Stimulated activated CD8-positive, alpha-beta memory T cell treated with anti-CD3 and anti-CD28 coated beads, Interleukin-12 subunit alpha, Interleukin-12 subunit beta, amount 100 ng/mL, for 24 hours (primary cell): ENCODE data around the gene SEMA6C.
A peak's percentile ranks its signal among the peaks of the same experiment; 100 is the strongest.
"Not testable (repeated sequence)": the region's sequence is repeated elsewhere in the genome, so short reads cannot be mapped to it uniquely, and the experiment has no call there.

Source experiments
- DNase-seq: peaks from one replicate; pipeline ENCODE4 v3.0.0-alpha.2; 2020; ENCODE audit errors: extremely low read depth

SEMA6C gene

DNA sequence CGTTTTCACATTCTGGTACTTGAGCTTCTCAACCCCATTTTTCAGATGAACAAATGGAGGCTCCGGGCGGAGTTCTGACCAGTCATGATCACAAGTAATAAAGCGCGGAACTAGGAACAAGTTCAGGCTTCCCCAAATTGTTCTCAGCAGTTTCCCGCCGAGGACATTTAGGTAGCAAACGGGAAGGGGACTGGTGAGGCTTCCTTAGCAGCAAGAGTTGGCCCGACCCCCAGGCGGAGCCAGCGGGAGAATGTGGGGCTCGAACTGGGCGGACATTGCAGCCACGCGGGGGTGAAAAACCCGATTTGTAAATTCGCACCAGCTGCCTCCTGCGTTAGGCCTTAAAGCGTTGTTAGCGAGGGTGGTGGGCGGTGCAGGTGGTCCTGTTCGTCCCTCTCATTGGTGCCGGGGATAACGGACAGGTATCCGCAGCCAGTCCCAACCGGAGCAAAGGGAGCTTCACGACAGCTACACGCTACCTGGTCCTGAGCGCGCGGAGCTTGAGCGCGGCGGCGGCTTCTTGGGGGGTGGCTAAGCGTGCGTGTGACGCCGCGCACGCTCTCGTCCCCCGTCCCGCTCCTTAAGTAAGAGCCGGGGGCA lies 15.3 kb downstream of the SEMA6C start:
- DNase-seq: peak; percentile 59

DNA sequence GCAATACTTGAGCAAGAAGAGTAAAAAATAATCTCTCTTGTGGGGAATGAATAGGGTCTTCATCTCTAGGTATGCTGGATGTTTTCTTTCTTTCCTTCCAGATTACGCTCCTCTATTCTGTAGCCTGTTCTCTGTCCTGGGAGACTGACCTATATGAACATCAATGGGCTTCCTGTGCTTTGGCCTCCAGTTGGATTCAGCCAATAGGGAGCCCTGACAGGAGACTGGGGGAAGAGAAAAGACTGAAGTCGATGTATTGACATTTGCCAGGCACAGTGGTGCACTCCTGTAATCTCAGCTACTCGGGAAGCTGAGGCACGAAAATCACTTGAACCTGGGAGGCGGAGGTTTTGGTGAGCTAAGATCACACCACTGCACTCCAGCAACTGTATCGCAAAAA lies 17.6 kb downstream of the SEMA6C start:
- no peak for DNase-seq

DNA sequence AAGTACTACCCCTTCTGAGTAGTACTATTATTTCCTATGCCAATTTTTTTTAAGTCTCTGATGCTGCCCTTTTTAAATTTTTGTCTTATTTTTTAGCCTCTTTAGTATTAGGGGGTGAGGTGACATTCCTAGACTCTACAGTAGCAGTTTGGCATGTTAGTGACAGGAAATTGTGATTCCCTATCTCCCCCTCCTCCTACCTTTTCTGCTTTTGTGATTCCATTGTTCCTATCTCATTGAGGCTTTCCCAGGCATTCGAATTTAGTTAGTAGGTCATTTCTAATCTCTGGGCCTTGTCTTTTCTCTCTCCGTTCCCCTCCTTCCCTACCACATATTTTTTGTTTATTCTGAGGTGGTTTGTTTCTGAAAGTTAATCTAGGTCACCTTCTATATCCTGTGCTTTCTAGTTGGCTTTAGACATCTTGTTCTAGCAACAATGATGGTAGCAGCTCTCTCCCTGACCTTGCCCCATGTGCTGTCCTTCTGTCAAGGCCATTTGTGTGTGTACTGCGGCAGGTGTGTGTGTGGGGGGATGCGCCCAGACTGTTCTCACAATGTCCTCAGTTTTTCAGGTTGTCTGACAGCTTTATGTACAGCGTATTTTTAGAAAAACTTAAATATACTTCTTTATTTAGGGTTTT lies 21.5 kb downstream of the SEMA6C start:
- no peak for DNase-seq

DNA sequence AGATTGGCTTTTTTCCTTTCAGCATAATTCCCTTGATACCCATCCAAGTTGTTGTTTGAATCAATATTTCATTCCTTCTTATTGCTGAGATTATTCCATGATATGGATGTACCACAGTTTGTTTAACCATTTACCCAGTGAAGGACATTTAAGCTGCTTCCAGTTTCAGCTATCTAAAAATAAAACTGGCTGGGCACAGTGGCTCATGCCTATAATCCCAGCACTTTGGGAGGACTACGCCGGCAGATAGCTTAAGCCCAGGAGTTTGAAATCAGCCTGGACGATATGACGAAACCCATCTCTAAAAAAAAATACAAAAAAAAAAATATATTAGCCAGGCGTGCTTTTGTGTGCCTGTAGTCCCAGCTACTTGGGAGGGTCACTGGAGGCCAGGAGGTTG lies 32.6 kb downstream of the SEMA6C start:
- no peak for DNase-seq

DNA sequence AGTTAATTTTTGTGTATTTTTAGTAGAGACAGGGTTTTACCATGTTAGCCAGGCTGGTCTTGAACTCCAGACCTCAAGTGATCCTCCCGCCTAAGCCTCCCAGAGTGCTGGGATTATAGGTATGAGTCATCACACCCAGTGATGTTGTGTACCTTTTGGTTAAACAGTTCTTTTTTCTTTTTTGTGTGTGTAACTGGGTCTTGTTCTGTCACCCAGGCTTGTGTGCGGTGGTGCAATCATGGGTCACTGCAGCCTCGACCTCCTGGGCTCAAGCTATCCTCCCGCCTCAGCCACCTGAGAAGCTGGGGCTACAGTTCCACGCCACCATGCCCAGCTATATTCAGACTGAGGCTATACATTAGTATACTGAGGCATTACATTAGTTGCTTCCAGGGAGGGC lies 38.1 kb downstream of the SEMA6C start:
- no peak for DNase-seq

DNA sequence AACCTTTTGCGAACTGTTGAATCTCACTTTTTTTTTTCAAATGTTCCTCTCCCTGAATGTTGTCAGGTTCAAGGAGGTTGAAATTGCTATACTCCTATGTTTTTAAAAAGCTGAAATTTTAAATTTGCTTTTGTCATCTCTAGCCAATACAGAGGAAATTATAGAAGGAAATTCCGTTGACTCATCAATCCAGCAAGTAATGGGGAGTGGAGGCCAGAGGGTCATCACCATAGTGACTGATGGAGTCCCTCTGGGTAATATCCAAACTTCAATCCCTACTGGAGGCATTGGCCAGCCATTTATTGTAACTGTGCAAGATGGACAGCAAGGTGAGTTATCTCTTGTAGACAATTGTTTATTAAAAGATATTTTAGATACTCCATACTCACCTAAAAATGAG lies 39.5 kb downstream of the SEMA6C start:
- no peak for DNase-seq

DNA sequence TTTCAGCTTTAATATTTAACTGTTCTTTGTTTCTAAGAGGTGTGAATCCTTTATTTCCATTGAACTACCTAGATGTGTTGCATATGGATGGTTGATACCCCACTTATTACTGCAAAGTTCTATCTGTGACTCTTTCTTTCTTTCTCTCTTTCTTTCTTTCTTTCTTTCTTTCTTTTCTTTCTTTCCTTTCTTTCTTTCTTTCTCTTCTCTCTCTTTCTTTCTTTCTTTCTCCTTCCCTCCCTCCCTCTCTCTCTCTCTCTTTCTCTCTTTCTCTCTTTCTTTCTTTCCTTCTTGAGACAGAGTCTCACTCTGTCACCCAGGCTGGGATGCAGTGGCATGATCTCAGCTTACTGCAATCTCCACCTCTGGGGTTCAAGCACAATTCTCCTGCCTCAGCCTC lies 41.8 kb downstream of the SEMA6C start:
- no peak for DNase-seq

DNA sequence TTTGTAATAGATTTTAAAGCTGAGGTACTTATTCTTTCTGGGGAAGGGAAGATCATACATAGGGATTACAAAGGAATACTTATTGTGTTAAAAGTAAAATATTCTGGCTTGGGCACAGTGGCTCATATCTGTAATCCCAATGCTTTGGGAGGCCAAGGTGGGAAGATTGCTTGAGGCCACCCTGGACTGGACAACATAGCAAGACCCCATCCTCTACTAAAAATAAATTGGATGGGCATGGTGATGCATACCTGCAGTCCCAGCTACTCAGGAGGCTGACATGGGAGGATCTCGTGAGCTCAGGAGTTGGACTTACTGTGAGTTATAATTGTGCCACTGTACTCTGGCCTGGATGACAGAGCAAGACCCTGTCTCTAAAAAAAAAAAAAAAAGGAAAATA lies 48.3 kb downstream of the SEMA6C start:
- no peak for DNase-seq

DNA sequence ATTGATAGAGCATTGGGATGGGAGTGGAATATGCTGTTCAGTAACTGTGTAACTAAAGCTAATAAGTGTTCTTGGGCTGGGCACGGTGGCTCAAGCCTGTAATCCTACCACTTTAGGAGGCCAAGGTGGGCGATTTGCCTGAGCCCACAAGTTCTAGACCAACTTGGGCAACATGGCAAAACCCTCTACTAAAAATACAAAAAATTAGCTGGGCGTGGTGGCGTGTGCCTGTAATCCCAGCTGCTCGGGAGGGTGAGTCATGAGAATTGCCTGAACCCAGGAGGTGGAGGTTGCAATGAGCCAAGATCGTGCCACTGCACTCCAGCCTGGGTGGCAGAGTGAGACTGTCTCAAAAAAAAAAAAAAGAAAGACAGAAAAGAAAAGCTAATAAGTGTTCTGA lies 49.0 kb downstream of the SEMA6C start:
- DNase-seq: not testable (repeated sequence)

DNA sequence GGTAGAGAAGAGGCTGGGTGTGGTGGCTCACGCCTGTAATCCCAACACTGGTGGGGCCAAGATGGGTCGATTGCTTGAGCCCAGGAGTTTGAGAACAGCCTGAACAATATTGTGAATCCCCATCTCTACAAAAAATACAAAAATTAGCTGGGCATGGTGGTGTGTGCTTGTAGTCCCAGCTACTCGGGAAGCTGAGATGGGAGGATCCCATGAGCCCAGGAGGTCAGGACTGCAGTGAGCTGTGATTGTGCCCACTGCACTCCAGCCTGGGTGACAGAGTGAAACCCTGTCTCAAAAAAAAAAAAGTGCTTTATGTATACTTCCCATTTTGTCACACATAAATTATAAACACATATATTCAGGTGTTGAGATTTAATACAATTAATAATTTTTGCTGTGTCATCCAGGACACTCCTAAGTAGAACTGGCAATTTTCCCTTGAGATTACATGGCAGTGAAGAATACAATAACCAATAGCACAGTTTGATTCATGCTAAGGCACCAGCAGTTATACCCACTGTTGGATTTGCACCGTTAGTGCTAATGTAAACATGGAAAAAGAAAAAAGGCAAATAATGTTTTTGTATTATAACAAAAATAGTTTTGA lies 60.4 kb downstream of the SEMA6C start:
- DNase-seq: no peak
